ENCODE measurements around the gene CAPNS1.
"Not testable (repeated sequence)": the region's sequence is repeated elsewhere in the genome, so short reads cannot be mapped to it uniquely, and the experiment has no call there.

CAPNS1 gene

DNA sequence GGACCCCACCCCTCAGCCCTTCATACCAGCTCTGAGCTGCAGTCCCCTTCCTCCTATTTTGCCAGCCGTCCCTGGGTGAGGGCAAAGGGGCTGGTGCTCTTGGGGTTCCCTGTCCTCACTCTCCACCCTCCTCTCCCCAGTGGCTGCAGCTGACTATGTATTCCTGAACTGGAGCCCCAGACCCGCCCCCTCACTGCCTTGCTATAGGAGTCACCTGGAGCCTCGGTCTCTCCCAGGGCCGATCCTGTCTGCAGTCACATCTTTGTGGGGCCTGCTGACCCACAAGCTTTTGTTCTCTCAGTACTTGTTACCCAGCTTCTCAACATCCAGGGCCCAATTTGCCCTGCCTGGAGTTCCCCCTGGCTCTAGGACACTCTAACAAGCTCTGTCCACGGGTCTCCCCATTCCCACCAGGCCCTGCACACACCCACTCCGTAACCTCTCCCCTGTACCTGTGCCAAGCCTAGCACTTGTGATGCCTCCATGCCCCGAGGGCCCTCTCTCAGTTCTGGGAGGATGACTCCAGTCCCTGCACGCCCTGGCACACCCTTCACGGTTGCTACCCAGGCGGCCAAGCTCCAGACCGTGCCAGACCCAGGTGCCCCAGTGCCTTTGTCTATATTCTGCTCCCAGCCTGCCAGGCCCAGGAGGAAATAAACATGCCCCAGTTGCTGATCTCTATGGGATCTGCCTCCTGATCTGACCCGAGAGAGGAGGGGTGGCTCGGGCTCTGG, 10.0 kb downstream of the CAPNS1 start:
- H3K4me3 ChIP-seq (ENCODE audit: low read depth, low read length), result no peak overlapping the region

DNA sequence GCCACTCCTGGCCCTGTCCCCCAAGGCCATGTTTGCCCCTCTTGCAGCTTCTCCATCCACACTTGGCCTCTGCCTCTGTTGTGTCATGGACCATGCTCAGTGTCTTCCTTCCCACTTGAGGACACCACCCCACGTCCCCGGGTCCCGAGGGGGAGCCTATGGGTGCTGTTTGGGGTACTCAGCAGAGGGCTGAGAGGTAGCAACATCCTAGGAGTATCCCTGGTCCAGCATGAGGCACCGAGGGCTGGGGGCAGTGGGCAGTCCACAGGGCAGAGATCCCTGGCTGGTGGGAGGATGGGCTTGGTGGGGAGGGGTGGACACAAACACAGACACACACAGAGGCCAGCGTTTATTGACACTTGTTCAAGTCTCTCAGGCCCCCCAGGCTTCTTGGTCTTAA, 10.7 kb downstream of the CAPNS1 start:
- no peak overlapping the region for H3K4me3 ChIP-seq (ENCODE audit: low read depth, low read length)

DNA sequence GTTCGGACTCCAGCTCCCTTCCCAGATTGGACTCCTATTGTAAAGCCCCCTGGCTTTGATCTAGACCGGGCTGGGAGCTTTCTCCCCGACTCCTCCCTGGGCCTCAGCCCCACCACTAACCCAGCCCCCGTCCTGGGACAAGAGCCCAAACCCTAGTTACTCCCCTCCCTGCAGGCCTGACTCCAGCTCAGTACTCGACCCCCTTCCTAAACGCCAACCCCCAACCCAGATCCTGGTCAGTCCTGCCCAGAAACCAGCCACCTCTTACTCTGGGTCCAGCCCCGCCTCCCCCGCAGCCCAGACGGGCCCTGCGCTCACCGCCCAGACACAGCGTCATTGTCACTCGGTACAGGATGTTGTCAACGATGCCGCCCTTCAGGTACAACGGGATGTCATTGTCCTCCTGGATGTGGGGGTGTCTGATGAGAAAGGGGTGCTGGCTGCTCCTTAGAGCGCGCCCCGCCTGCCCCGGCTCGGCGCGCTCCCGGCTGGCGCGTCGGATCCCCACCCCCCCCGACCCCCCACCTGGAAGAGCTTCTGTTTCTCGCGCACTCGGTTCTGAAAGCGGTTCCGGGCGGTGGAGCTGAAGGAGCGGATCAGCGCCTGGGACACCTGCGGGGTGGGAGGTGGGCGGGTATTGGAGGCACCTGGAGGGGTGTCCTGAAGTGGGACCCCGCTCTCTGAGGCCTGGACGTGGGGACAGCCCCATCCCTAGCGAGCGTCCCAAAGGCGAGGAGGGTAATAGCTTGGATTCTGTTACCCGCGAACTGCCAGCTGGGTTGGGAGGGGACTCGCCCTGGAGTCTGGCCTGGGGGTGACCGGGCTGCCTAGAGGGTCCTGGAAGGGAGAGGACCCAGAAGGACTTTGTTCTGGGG, 11.5 kb downstream of the CAPNS1 start:
- H3K4me3 ChIP-seq (ENCODE audit: low read depth, low read length), result peak overlapping the region; percentile 28

DNA sequence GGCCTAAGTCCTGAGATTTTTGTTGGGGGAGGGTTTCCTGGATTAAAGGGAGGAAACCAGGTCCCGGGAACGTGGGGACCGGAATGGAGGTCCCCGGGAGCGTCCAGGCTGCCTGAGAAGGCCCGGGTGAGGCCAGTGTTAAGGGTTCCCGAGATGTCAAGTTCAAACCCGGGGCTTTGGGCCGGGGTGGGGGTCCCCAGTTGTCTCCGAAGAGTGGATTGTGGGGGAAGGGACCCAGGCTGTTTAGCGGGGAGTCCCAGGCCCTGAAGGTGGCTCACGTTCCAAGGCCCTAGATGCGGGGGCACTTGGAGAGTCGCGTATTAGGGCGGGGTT, 12.1 kb downstream of the CAPNS1 start:
- H3K4me3 ChIP-seq (ENCODE audit: low read depth, low read length), result peak overlapping the region; percentile 28

GRCh38 chr19:36152352-36153091, 12.7 kb downstream of the CAPNS1 start, which contains the start of gene COX7A1:
Gene COX7A1, minus strand, starts transcription at chr19:36152447. Its CDS starts 40 bp downstream, at chr19:36152407.
- H3K4me3 ChIP-seq (ENCODE audit: low read depth, low read length), result peak within 1 kb of the TSS; percentile 28

DNA sequence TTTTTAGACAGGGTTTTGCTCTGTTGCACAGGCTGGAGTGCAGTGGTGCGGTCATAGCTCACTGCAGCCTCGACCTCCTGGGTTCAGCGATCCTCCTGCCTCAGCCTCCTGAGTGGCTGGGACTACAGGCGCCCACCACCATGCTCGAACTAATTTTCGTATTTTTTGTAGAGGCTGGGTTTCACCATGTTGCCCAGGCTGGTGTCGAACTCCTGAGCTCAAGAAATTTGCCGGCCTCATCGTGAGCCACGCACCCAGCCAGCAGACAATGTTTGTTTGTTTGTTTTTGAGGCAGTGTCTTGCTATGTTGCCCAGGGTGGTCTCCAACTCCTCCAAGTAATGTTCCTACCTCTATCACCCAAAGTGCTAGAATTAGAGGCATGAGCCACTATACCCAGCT, 13.3 kb downstream of the CAPNS1 start:
- H3K4me3 ChIP-seq (ENCODE audit: low read depth, low read length), result no peak overlapping the region

GRCh38 chr19:36160821-36161596, 21.1 kb downstream of the CAPNS1 start:
- H3K4me3 ChIP-seq (ENCODE audit: low read depth, low read length), result no peak overlapping the region

DNA sequence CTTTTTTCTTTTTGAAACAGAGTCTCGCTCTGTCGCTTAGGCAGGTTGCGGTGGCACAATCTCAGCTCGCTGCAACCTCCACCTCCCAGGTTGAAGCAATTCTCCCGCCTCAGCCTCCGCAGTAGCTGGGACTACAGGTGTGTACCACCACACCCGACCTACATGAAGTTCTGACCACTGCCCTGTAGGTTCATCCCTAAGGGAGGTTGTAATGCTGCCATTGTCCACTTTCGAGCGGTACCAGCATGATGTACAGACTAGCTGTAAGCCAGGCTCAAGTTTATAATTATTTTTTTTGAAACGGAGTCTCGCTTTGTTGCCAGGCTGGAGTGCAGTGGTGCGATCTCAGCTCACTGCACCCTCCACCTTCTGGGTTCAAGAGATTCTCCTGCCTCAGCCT, 23.9 kb downstream of the CAPNS1 start:
- H3K4me3 ChIP-seq (ENCODE audit: low read depth, low read length), result no peak overlapping the region

GRCh38 chr19:36169084-36169760, 29.4 kb downstream of the CAPNS1 start:
- H3K4me3 ChIP-seq (ENCODE audit: low read depth, low read length), result no peak overlapping the region

GRCh38 chr19:36172852-36173251, 33.0 kb downstream of the CAPNS1 start:
- no peak overlapping the region for H3K4me3 ChIP-seq (ENCODE audit: low read depth, low read length)

DNA sequence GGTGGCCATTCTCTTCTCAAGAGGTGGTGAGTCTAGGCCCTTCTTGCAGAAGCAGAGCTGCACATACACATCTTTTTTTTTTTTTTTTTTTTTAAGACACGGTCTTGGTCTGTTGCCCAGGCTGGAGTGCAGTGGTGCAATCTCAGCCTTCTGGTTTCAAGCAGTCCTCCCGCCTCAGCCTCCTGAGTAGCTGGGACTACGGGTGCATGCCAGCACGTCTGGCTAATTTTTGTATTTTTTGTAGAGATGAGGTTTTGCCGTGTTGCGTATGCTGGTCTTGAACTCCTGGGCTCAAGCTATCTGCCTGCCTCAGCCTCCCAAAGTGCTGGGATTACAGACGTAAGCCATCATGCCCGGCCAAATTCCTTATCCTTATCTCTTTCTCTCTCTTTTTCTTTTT, 34.0 kb downstream of the CAPNS1 start:
- H3K4me3 ChIP-seq (ENCODE audit: low read depth, low read length), result not testable (repeated sequence)

DNA sequence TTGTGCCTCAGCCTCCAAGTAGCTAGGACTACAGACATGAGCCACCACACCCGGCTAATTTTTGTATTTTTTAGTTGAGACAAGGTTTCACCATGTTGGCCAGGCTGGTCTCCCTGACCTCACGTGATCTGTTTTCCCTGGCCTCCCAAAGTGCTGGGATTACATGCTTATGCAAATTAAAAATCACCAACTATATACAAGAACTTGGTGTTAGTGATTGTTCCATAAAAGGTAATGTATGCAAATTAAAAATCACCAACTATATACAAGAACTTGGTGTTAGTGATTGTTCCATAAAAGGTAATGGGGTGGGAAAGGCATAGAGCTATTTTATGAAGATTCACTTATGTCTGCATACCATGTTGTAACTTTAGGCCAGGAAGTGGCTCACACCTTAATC, 39.2 kb downstream of the CAPNS1 start:
- not testable (repeated sequence) for H3K4me3 ChIP-seq (ENCODE audit: low read depth, low read length)

DNA sequence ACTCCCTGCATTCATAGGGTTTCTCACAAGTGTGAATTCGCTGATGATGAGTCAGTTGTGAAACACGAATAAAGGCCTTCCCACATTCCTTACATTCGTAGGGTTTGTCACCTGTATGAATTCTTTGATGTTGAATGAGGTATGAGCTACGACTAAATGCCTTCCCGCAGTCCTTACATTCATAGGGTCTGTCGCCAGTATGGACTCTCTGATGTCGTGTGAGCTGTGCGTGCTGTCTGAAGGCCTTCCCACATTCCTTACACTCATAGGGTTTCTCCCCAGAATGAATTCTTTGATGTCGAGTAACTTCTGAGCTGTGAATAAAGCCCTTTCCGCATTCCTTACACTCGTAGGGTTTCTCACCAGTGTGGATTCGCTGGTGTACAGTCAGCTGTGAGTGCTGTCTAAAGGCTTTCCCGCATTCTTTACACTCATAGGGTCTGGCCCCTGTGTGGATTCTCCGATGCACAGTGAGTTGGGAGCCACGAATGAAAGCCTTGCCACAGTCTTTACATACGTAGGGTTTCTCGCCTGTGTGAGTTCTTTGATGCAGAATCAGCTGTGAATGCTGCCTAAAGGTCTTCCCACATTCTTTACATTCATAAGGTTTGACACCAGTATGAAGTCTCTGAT, 42.9 kb downstream of the CAPNS1 start:
- no peak overlapping the region for H3K4me3 ChIP-seq (ENCODE audit: low read depth, low read length)

DNA sequence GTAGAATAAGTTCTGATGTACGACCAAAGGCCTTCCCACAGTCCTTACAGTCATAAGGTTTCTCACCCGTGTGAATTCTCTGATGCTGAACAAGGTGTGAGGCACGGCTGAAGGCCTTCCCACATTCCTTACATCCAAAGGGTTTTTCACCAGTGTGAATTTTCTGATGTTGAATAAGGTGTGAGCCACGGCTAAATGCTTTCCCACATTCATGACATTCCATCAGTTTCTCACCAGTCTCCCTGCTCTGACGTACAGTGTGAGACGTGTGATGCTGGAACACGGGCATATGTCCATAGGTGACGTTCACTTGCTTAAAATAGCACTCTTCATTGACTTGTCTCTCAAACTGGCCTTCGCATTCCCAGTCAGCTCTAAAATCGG, 43.4 kb downstream of the CAPNS1 start:
- no peak overlapping the region for H3K4me3 ChIP-seq (ENCODE audit: low read depth, low read length)

- not testable (repeated sequence) for H3K4me3 ChIP-seq (ENCODE audit: low read depth, low read length)
Measured at GRCh38 chr19:36186722-36187121, 46.9 kb downstream of the CAPNS1 start.

DNA sequence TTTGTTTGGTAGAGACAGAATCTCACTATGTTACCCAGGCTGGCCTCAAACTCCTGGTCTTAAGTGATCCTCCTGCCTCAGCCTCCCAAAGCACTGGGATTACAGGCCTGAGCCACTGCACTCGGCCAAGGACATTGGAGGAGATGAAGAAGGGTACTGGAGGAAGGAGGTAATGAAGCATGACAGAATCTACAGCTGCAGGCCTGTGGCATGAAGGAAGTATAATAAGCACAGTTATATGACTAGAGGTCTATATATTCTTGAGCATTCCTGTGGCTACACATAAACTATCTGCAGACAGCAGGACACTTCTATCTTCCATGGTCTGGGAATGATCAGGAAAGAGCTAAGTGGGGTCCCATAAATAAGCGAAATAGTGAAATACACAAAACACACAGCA, 56.4 kb downstream of the CAPNS1 start:
- no peak overlapping the region for H3K4me3 ChIP-seq (ENCODE audit: low read depth, low read length)

DNA sequence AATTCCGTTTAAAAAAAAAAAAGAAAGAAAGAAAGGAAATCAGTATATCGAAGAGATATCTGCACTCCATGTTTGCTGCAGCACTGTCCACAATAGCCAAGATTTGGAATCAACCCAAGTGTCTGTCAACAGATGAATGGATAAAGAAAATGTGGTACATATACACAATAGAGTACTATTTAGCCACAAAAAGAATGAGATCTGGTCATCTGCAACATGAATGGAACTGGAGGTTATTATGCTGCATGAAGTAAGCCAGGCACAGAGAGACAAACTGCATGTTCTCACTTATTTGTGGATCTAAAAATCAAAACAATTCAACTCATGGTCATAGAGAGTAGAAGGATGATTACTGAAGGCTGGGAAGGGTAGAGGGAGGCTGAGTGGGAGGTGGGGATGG, 58.3 kb downstream of the CAPNS1 start:
- H3K4me3 ChIP-seq (ENCODE audit: low read depth, low read length), result no peak overlapping the region

Data from iPS-11a (cell line).